BJ (cell line): ENCODE results near the gene SLC11A1. TPM values are rescaled to one million over a fixed set of nuclear protein-coding genes. Genes with fewer than 3 reads are reported as not detected.

Experiments
- CTCF ChIA-PET: fragments of 350-600 bp; formaldehyde crosslinking; extraction: SDS; loops from one replicate; lab custom pipeline; 2021; ENCODE audit warnings: antibody characterized with exemption, inconsistent platforms; lab: Yijun Ruan, JAX
- POLR2A ChIA-PET: fragments of 300-600 bp; sonication (Branson Sonifier 250); formaldehyde crosslinking; extraction: SDS; loops from one replicate; lab custom pipeline; 2021; ENCODE audit warnings: antibody characterized with exemption; lab: Charles Lee
- DNase-seq: peaks from one replicate; pipeline ENCODE4 v3.0.0-alpha.2; 2011; ENCODE audit warnings: low read depth
- H3K27me3 ChIP-seq: 2 replicates; pipeline ENCODE4 v1.6.0; 2011; ENCODE audit warnings: low read length; ENCODE audit not compliant: control insufficient read depth, insufficient read depth
- H3K36me3 ChIP-seq: 2 replicates; pipeline ENCODE4 v1.5.1; 2011; ENCODE audit warnings: low read length; ENCODE audit not compliant: control insufficient read depth, insufficient read depth
- H3K4me3 ChIP-seq: 2 replicates; pipeline ENCODE4 v1.5.1; 2011; ENCODE audit warnings: low read depth, mild to moderate bottlenecking, control low read depth, low read length
- CTCF ChIP-seq: IDR thresholded peaks from 2 replicates; pipeline ENCODE4 v1.5.1; 2011; ENCODE audit warnings: low read depth, mild to moderate bottlenecking, control low read depth, inconsistent platforms, low read length, moderate library complexity; ENCODE audit not compliant: insufficient read depth
- polyA plus RNA-seq: library from polyadenylated mRNA; depleted of rRNA; stranded (reverse); fragments of >200 nt; gene quantifications from 2 replicates; pipeline ENCODE4 v1.2.3, GENCODE V29; 2011

Gene SLC11A1
- polyA plus RNA-seq, 1 experiment: 0.23 TPM

GRCh38 chr2:218387369-218388194 is 5.5 kb downstream of the SLC11A1 start:
- CTCF ChIA-PET: interaction anchor here (1.0 to 1.6 kb wide), 2 partner anchors 31 to 115 kb away, joined by 4 read pairs; partner anchors contain the start of gene CATIP
- H3K4me3 ChIP-seq: peak overlapping the region; percentile 31
- no peak for TF ChIP-seq CTCF
- H3K36me3 ChIP-seq: no peaks in the 10 kb centered on the region
- peaks cover 3% of the 10 kb centered on the region; the same call in 1 of the 2 replicates for H3K27me3 ChIP-seq
- POLR2A ChIA-PET: no interaction called here
- DNase-seq: no peak

GRCh38 chr2:218389333-218390150 is 7.5 kb downstream of the SLC11A1 start:
- Histone ChIP-seq H3K4me3 (no peak overlapping the region), H3K36me3 (no peaks in the 10 kb centered on the region), H3K27me3 (no peaks in the 10 kb centered on the region)
- TF ChIP-seq CTCF: no peak
- CTCF ChIA-PET: interaction anchor here (0.9 kb wide), 1 partner anchor 88 kb away, joined by 3 read pairs; no protein-coding TSS in a partner anchor
- POLR2A ChIA-PET: interaction anchor here (0.6 kb wide), 1 partner anchor 25 kb away, joined by 8 read pairs; no protein-coding TSS in a partner anchor
- no peak for DNase-seq

GRCh38 chr2:218391202-218391601 is 9.1 kb downstream of the SLC11A1 start:
- DNase-seq: no peak
- Histone ChIP-seq H3K27me3 (no peaks in the 10 kb centered on the region), H3K36me3 (no peaks in the 10 kb centered on the region), H3K4me3 (no peak overlapping the region)
- POLR2A ChIA-PET: no interaction called here
- CTCF ChIA-PET: interaction anchor here (0.7 kb wide), 1 partner anchor 136 kb away, joined by 3 read pairs; no protein-coding TSS in a partner anchor
- TF ChIP-seq CTCF: no peak

- DNase-seq: no peak
- no peak overlapping the region for H3K4me3 ChIP-seq
- POLR2A ChIA-PET: interaction anchor here (0.6 kb wide), 1 partner anchor 181 kb away, joined by 11 read pairs; no protein-coding TSS in a partner anchor
- TF ChIP-seq CTCF: no peak
- H3K27me3 ChIP-seq: no peaks in the 10 kb centered on the region
- CTCF ChIA-PET: interaction anchor here (1.0 to 2.0 kb wide), 2 partner anchors 100 to 119 kb away, joined by 4 read pairs; no protein-coding TSS in a partner anchor
- no peaks in the 10 kb centered on the region for H3K36me3 ChIP-seq
These were observed 10.4 kb downstream of the SLC11A1 start for GRCh38 chr2:218392459-218392858.
